TTC549 (cell line): ENCODE results near the gene DBI.
"Not testable (repeated sequence)": the region's sequence is repeated elsewhere in the genome, so short reads cannot be mapped to it uniquely, and the experiment has no call there.

Experiments used
- FAIRE-seq: peaks from 2 replicates; lab custom pipeline; 2012; peaks lifted over from hg19 to GRCh38; lab: Jason Lieb, UNC

The DBI gene

GRCh38 chr2:119402645-119403560, 36.1 kb downstream of the DBI start:
- no peak for FAIRE-seq

GRCh38 chr2:119403618-119404017, 36.8 kb downstream of the DBI start:
- FAIRE-seq: not testable (repeated sequence)

- no peak for FAIRE-seq
Measured at GRCh38 chr2:119405151-119405550, 38.4 kb downstream of the DBI start.

GRCh38 chr2:119407430-119408220, 40.8 kb downstream of the DBI start:
- FAIRE-seq: peak; percentile 81

GRCh38 chr2:119408221-119408619, 41.4 kb downstream of the DBI start:
- FAIRE-seq: no peak

GRCh38 chr2:119409506-119409905, 42.7 kb downstream of the DBI start:
- FAIRE-seq: no peak

GRCh38 chr2:119414894-119415293, 48.1 kb downstream of the DBI start:
- no peak for FAIRE-seq

- no peak for FAIRE-seq
Measured at GRCh38 chr2:119415630-119416029, 48.9 kb downstream of the DBI start.

- no peak for FAIRE-seq
Measured at GRCh38 chr2:119416299-119416923, 49.6 kb downstream of the DBI start.

- no peak for FAIRE-seq
Measured at GRCh38 chr2:119417908-119418307, 51.1 kb downstream of the DBI start.

- FAIRE-seq: no peak
Measured at GRCh38 chr2:119419065-119419464, 52.3 kb downstream of the DBI start.

GRCh38 chr2:119419803-119420508, 53.2 kb downstream of the DBI start:
- no peak for FAIRE-seq

- FAIRE-seq: no peak
Measured at GRCh38 chr2:119421304-119421703, 54.5 kb downstream of the DBI start.

GRCh38 chr2:119421741-119422140, 55.0 kb downstream of the DBI start:
- no peak for FAIRE-seq
